ENCODE data around the gene PNCK.

DNA sequence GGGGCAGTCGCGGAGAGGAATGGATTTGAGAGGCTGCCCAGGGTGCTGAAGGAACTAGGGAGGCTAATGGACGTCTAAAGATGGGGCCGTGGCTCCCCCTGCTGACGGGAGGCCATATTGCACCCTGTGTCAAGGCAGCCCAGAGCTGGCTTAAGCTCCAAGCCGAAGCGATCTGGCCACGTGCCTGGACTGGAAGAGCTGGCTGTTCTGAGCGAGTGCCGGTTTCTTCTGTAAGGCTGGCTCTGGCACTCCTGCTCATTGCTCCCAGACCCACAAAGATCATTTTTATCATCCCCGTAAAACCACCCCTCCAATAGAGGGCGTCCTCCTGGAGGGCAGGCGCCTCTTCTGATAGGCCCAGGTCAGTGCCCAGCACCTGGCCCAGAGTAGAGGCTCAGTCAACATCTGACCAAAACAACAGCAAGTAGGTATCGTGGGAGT, 5.6 kb downstream of the PNCK start:
- TF ChIP-seq POLR2A (IDR thresholded peaks at IDR 0.05; ENCODE audit: low read depth, low read length) (no peak), TAF1 (IDR thresholded peaks at IDR 0.05; ENCODE audit: low read depth, low read length) (no peak)
